ENCODE results near the gene SLC22A31.

SLC22A31 gene

GRCh38 chr16:89230255-89230654, 29.9 kb upstream of the SLC22A31 start:
- peaks cover 4% of the 10 kb centered on the region for H3K4me1 Mint-ChIP-seq (ENCODE audit: low read depth)

DNA sequence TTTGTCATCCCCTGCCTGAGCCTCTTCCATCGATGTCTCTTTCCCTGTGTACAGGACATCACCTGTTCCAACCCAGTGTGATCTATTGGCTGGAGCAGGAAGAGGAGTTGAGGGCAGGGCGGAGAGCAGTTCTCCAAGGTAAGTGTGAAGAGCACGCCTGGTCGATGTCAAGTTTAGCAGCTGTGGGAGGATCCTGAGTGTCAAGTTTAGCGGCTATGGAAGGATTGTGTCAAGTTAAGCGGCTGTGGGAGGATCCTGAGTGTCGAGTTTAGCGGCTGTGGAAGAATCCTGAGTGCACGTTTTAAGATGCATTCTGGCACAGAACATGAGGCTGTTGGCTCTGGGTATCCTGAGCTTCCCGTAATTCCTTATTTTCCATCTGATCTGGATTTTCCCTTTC, 24.3 kb upstream of the SLC22A31 start:
- H3K4me3 Mint-ChIP-seq: no peak overlapping the region
- no peak overlapping the region for H3K27ac Mint-ChIP-seq
- H3K4me1 Mint-ChIP-seq (ENCODE audit: low read depth): no peaks in the 10 kb centered on the region
- H3K9me3 Mint-ChIP-seq: peaks cover 26% of the 10 kb centered on the region
- H3K36me3 Mint-ChIP-seq (ENCODE audit: low read depth): peaks cover 75% of the 10 kb centered on the region
- H3K27me3 Mint-ChIP-seq: no peaks in the 10 kb centered on the region

More at GRCh38 chr16:89230255-89230654, 29.9 kb upstream of the SLC22A31 start:
- Mint-ChIP-seq H3K27ac (no peak overlapping the region), H3K4me3 (no peak overlapping the region), H3K9me3 (peaks cover 26% of the 10 kb centered on the region), H3K36me3 (ENCODE audit: low read depth) (peaks cover 75% of the 10 kb centered on the region), H3K27me3 (no peaks in the 10 kb centered on the region)

DNA sequence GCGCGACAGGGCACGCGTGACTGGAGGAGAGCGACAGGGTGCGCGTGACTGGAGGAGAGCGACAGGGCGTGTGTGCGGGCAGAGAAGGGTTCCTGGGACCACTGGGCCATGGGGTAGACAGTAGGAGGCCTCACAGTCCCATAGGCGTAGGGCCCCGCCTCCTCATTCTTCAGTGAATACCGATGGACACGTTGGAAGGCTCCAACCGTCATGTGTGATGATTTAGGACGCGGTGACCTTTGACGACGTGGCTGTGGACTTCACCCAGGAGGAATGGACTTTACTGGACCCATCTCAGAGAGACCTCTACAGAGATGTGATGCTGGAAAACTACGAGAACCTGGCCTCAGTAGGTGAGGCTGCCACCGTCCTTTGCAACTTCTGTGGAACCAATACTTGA, 22.6 kb upstream of the SLC22A31 start:
- peaks cover 16% of the 10 kb centered on the region for H3K9me3 Mint-ChIP-seq
- no peak overlapping the region for H3K4me3 Mint-ChIP-seq
- H3K4me1 Mint-ChIP-seq (ENCODE audit: low read depth): peaks cover 6% of the 10 kb centered on the region
- H3K27me3 Mint-ChIP-seq: no peaks in the 10 kb centered on the region
- no peak overlapping the region for H3K27ac Mint-ChIP-seq
- H3K36me3 Mint-ChIP-seq (ENCODE audit: low read depth): peaks cover 62% of the 10 kb centered on the region

GRCh38 chr16:89221604-89222003, 21.3 kb upstream of the SLC22A31 start:
- Mint-ChIP-seq H3K27me3 (no peaks in the 10 kb centered on the region), H3K4me3 (no peak overlapping the region), H3K4me1 (ENCODE audit: low read depth) (peaks cover 11% of the 10 kb centered on the region), H3K9me3 (peaks cover 7% of the 10 kb centered on the region), H3K27ac (no peak overlapping the region), H3K36me3 (ENCODE audit: low read depth) (peaks cover 49% of the 10 kb centered on the region)

GRCh38 chr16:89219365-89219764, 19.0 kb upstream of the SLC22A31 start:
- H3K9me3 Mint-ChIP-seq: no peaks in the 10 kb centered on the region
- H3K27ac Mint-ChIP-seq: no peak overlapping the region
- no peaks in the 10 kb centered on the region for H3K27me3 Mint-ChIP-seq
- H3K36me3 Mint-ChIP-seq (ENCODE audit: low read depth): peaks cover 26% of the 10 kb centered on the region
- H3K4me3 Mint-ChIP-seq: peak overlapping the region; percentile 66
- H3K4me1 Mint-ChIP-seq (ENCODE audit: low read depth): peaks cover 22% of the 10 kb centered on the region

- Mint-ChIP-seq H3K27ac (peak within 1 kb of the TSS; percentile 85), H3K4me3 (peak within 1 kb of the TSS; percentile 82), H3K36me3 (ENCODE audit: low read depth) (peaks cover 14% of the 10 kb centered on the region), H3K27me3 (no peaks in the 10 kb centered on the region), H3K9me3 (no peaks in the 10 kb centered on the region), H3K4me1 (ENCODE audit: low read depth) (peaks cover 22% of the 10 kb centered on the region)
Measured at GRCh38 chr16:89217388-89218191, 17.3 kb upstream of the SLC22A31 start, which contains the start of gene ZNF778. Gene ZNF778 (plus strand): TSS chr16:89217703. CDS start chr16:89221128, 3,425 bp downstream.

DNA sequence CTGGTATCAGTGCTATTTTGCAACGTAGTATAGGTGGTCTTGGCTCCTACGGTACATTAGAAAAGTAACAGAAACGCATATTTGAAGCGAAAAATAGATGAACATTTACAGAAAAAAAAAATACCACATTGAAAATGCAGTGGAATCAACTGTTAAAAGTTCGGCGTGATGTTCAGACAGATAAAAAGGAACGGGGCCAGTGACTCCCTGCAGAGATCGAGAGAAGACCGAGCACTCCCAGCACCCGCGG, 16.7 kb upstream of the SLC22A31 start:
- no peaks in the 10 kb centered on the region for H3K9me3 Mint-ChIP-seq
- peaks cover 22% of the 10 kb centered on the region for H3K4me1 Mint-ChIP-seq (ENCODE audit: low read depth)
- H3K27me3 Mint-ChIP-seq: no peaks in the 10 kb centered on the region
- H3K36me3 Mint-ChIP-seq (ENCODE audit: low read depth): peaks cover 8% of the 10 kb centered on the region
- peak overlapping the region; percentile 82 for H3K4me3 Mint-ChIP-seq
- H3K27ac Mint-ChIP-seq: peak overlapping the region; percentile 85

GRCh38 chr16:89216315-89217137, 16.2 kb upstream of the SLC22A31 start:
- Mint-ChIP-seq H3K4me1 (ENCODE audit: low read depth) (peaks cover 22% of the 10 kb centered on the region), H3K27ac (peak overlapping the region; percentile 85), H3K4me3 (peak overlapping the region; percentile 82), H3K27me3 (no peaks in the 10 kb centered on the region), H3K9me3 (no peaks in the 10 kb centered on the region), H3K36me3 (ENCODE audit: low read depth) (peaks cover 3% of the 10 kb centered on the region)

DNA sequence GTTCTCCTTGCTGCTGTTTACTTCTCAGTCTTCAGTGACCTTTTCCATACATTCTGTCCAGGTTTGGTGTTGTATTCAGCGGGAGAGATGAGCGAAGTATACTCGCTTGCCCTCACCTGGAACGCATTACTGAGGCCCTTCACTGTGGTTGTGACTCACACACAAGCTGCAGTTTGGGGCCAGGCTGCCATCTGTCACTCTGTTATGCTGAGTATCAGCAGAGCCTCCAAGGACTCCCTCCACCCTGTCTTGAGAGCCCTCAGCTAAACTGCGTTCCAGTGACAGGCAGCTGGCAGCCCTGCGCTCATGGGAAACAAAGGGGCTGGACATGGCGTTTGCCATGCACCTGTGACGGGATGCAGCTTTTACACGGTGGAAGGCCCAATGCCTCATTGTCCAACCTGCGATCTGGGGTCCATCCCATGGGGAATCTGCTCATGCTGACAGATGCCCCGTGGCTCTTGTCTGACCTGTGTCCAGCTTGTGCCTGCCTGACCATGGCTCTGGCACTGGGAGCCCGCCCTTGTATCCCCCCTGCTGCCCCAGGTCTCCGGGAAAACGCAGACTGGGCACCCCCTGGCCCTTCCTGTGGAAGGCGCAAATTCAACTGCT, 10.7 kb upstream of the SLC22A31 start:
- no peak overlapping the region for H3K27ac Mint-ChIP-seq
- H3K9me3 Mint-ChIP-seq: no peaks in the 10 kb centered on the region

DNA sequence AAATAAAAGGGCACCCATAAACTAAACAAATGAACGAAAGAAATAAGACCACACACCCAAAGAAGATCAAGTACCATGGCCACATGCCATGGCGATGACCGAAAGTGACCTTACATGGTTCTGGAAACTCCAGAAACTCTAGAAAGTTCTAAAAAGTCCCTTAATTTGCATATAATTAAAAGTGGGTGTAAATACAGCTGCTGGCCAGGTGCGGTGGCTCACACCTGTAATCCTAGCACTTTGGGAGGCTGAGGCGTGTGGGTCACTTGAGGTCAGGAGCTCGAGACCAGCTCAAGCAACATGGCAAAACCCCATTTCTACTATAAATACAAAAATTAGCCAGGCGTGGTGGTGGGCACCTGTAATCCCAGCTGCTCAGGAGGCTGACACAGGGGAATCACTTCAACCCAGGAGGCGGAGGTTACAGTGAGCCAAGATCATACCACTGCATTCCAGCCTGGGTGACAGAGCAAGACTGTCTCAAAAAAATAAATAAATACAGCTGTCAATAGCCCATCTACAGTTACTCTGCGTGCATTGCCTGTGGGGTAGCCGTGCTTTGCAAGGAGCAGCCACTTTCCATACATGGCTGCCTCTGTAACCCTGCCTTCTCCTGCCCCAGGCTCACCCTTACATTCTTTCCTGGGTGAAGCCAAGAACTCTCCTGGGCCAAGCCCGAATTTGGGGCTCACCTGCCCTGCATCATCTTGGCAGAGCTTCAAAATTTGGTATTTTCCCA, 10.0 kb upstream of the SLC22A31 start:
- Mint-ChIP-seq H3K4me1 (ENCODE audit: low read depth) (peaks cover 5% of the 10 kb centered on the region), H3K4me3 (no peak overlapping the region), H3K27ac (no peak overlapping the region), H3K36me3 (ENCODE audit: low read depth) (no peaks in the 10 kb centered on the region), H3K27me3 (peaks cover 16% of the 10 kb centered on the region), H3K9me3 (no peaks in the 10 kb centered on the region)

More for the DNA sequence above, 10.7 kb upstream of the SLC22A31 start:
- peaks cover 7% of the 10 kb centered on the region for H3K4me1 Mint-ChIP-seq (ENCODE audit: low read depth)
- H3K4me3 Mint-ChIP-seq: no peak overlapping the region
- H3K27me3 Mint-ChIP-seq: peaks cover 16% of the 10 kb centered on the region
- H3K36me3 Mint-ChIP-seq (ENCODE audit: low read depth): no peaks in the 10 kb centered on the region

DNA sequence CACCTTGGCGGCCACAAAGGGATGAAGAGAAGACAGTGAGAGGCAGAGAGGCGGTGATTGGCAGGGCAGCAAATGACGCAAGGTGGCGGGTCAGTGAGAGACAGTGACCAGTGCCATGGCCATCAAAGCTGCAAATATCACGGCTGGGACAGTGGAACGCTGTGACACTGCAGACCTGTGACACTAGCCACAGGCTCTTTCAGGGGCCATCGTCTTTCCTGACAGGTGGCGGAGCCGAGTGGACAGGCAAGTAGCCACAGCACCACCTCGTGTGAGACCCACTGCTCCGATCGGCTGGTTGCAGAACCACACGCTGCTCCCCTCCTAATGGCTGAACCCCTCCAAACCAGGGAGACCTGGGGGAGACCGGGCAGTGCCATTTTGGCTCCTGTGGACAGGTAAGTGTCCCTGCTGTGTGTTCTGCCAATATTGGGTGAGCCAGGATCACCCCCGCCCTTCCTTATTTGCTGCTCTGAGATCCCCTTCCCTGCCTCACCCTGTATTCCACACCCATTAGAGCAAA, 9.2 kb upstream of the SLC22A31 start:
- H3K27me3 Mint-ChIP-seq: peaks cover 20% of the 10 kb centered on the region
- H3K4me1 Mint-ChIP-seq (ENCODE audit: low read depth): no peaks in the 10 kb centered on the region

GRCh38 chr16:89207993-89208392, 7.7 kb upstream of the SLC22A31 start:
- Mint-ChIP-seq H3K27ac (no peak overlapping the region), H3K9me3 (no peaks in the 10 kb centered on the region), H3K36me3 (ENCODE audit: low read depth) (no peaks in the 10 kb centered on the region), H3K27me3 (peaks cover 36% of the 10 kb centered on the region), H3K4me3 (no peak overlapping the region), H3K4me1 (ENCODE audit: low read depth) (no peaks in the 10 kb centered on the region)

More for the DNA sequence above, 9.2 kb upstream of the SLC22A31 start:
- Mint-ChIP-seq H3K27ac (no peak overlapping the region), H3K36me3 (ENCODE audit: low read depth) (no peaks in the 10 kb centered on the region), H3K9me3 (no peaks in the 10 kb centered on the region), H3K4me3 (no peak overlapping the region)

DNA sequence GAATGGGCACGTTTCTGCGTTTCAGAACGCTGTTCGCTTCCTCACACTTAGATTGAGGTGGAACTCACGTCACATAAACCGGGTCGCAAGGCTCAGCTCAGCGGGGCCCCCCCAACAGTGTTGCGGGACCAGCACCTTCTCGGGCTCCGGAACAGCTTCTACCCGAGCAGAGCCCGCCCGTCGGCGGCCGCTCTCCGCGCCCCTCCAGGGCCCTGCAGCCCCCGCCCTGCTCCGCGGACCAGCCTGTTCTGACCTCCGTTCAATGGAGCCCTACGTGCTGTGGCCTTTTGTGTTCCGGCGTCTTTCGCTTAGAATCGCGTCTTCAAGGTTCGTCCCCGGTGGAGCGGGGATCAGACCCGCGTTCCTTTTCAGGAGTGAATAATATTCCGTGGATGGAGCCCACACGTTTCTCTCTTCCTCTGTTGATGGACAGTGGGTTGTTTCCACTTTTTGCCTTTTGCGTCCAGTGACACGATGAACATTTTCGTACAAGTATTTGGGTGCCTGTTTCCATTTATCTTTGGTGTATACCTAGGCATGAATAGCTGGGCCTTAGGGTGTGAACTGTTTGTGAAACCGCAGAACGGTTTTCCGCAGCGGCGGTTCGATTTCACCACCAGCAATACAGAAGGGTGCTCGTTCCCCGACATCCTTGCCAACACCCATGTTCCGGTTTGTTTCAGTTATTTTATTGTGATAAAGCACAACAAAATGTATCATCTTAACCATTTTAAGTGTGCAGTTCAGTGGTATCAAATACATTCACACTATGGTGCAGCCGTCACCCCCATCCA, 2.3 kb upstream of the SLC22A31 start:
- Mint-ChIP-seq H3K36me3 (ENCODE audit: low read depth) (no peaks in the 10 kb centered on the region), H3K4me3 (peak overlapping the region; percentile 52), H3K27me3 (peaks cover 47% of the 10 kb centered on the region), H3K4me1 (ENCODE audit: low read depth) (peaks cover 10% of the 10 kb centered on the region), H3K27ac (no peak overlapping the region), H3K9me3 (no peaks in the 10 kb centered on the region)

All from stimulated activated naive CD8-positive, alpha-beta T cell treated with anti-CD3 and anti-CD28 coated beads, Interleukin-15, Interleukin-2, amounts not matched to agents 100 ng/mL and 50 ng/mL, for 24 hours (primary cell).